Nephron (organoid): Measurements from ENCODE around the gene AANAT.

Experiments used
- H3K27ac Mint-ChIP-seq, 3 experiments: 2 replicates each; pipeline ENCODE4 v1.8.0; 2020; ENCODE audit warnings: mixed read lengths in 3 of 3, mild to moderate bottlenecking in 2 of 3, moderate library complexity in 1 of 3
- H3K27me3 Mint-ChIP-seq: 2 replicates; pipeline ENCODE4 v1.8.0; 2021; ENCODE audit warnings: low read depth, mild to moderate bottlenecking, moderate library complexity, mixed read lengths
- H3K36me3 Mint-ChIP-seq: 2 replicates; pipeline ENCODE4 v1.8.0; 2020; ENCODE audit warnings: low read depth, mixed read lengths
- H3K4me1 Mint-ChIP-seq: 2 replicates; pipeline ENCODE4 v1.8.0; 2020; ENCODE audit warnings: mixed read lengths
- H3K4me3 Mint-ChIP-seq, 3 experiments: 2 replicates each; pipeline ENCODE4 v1.8.0; 2020; ENCODE audit warnings: mild to moderate bottlenecking in 3 of 3, mixed read lengths in 3 of 3, moderate library complexity in 2 of 3
- H3K9me3 Mint-ChIP-seq: 2 replicates; pipeline ENCODE4 v1.8.0; 2020; ENCODE audit warnings: mixed read lengths
- CTCF ChIP-seq, 3 experiments: fragments of 200-600 bp; sonication (generic); IDR thresholded peaks; one replicate each; pipeline ENCODE4 v1.5.0; 2021; ENCODE audit warnings: antibody characterized with exemption in 3 of 3; ENCODE audit not compliant: unreplicated experiment in 3 of 3

Gene AANAT

DNA sequence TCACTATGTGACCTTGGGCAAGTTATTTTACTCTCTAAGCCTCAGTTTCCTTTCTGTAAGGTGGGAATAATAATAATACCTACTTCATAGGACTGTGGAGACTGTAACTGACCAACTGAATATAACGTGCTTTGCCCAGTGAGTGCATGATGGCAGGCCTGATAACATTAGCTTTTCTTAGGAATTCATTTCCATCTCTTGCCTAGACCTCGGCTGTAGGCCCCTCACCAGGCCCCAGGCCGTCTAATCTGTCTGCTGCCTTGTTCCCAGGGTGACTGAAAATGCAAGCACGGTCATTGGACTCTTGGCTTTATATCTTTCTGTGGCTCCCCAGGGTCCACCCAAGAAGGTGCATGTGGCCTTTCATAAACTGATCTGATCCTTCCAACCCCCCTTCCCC lies 7.7 kb upstream of the AANAT start:
- no peaks in the 10 kb centered on the region for H3K4me1 Mint-ChIP-seq
- TF ChIP-seq CTCF (IDR thresholded peaks at IDR 0.05; ENCODE audit: unreplicated experiment in 3 of 3), result no peak
- H3K27ac Mint-ChIP-seq, result no peak overlapping the region
- H3K36me3 Mint-ChIP-seq, result no peaks in the 10 kb centered on the region
- H3K4me3 Mint-ChIP-seq, result no peak overlapping the region
- H3K27me3 Mint-ChIP-seq, result peaks cover 14% of the 10 kb centered on the region
- H3K9me3 Mint-ChIP-seq, result no peaks in the 10 kb centered on the region

DNA sequence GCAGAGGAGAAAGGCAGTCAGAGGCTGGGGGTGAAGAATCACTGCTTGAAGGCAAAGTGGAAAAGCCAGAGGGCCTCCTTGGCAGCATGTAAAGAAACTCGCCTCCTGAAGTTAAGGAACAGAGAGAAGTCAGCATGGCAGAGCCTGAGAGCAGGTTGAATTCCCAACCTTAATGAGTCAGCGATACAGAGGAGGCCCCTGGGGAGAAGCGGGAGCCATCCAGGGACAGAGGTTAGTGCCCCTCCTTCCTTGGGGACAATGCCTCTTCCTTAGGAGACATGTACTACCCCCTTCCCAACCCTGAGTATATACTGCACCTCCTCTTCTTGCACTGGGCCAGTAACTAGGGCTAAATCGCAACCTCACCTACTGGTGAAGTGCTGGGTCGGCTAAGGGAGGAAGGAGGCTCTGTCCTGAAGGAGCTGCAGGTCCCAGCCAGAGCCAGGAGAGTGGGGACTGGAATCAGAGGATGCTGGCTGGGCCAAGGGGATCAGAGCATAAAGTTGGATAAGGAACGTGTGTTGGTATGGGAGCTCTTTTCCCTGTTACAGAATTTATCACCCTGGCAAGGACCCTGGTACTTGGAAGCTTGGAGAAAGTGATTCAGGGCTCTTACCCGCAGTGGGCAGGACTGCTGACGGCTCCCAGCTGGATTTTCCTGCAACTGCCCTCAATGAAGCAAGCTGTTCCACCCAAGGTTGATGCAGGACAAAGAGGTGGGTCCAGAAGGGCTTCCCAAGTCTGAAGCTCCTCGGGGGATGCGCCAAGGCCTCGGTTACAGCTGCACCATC lies 5.4 kb upstream of the AANAT start:
- TF ChIP-seq CTCF (IDR thresholded peaks at IDR 0.05; ENCODE audit: unreplicated experiment in 3 of 3), result no peak
- no peak overlapping the region for H3K4me3 Mint-ChIP-seq
- no peak overlapping the region for H3K27ac Mint-ChIP-seq
- peaks cover 5% of the 10 kb centered on the region for H3K4me1 Mint-ChIP-seq
- H3K36me3 Mint-ChIP-seq, result no peaks in the 10 kb centered on the region
- H3K27me3 Mint-ChIP-seq, result peaks cover 20% of the 10 kb centered on the region
- no peaks in the 10 kb centered on the region for H3K9me3 Mint-ChIP-seq

DNA sequence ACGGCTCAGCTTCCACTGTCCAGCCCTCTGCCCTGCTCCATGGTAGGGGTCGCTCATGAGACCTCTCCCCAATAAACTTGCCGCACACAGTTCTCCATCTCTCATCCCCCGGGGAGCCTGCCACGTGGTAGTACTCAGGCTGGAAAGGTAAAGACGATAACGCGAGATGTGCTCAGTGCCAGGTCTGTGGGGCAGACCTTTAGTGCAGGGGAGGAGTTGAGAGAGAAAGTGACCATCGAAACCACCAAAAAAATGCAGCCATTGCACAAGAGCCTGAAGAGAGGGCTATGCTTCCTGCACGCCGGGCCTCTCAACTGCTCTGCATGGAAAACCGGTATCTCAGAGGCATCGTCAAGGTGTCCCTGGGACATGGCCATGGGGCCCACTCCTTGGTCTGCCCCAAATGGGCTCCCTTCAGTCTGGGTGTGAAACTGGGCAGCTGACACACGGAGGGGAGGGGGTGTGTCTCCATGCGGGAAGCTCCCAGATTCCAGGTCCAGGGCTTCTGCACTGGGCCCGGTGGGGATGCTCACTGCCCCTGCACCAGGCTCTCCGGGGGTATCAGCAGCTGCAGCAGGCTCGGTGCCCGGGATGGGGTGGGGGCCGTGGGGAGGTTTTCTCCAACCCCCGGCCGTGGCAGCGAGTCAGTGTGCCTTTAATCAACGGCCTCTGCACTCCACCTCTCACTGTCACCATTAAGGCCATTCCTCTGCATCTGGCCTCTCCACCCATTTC lies 4.7 kb upstream of the AANAT start:
- TF ChIP-seq CTCF (IDR thresholded peaks at IDR 0.05; ENCODE audit: unreplicated experiment in 3 of 3), result no peak
- no peak overlapping the region for H3K4me3 Mint-ChIP-seq
- H3K4me1 Mint-ChIP-seq, result peaks cover 5% of the 10 kb centered on the region
- H3K27me3 Mint-ChIP-seq, result peaks cover 21% of the 10 kb centered on the region
- H3K36me3 Mint-ChIP-seq, result no peaks in the 10 kb centered on the region
- H3K9me3 Mint-ChIP-seq, result no peaks in the 10 kb centered on the region
- H3K27ac Mint-ChIP-seq, result no peak overlapping the region

DNA sequence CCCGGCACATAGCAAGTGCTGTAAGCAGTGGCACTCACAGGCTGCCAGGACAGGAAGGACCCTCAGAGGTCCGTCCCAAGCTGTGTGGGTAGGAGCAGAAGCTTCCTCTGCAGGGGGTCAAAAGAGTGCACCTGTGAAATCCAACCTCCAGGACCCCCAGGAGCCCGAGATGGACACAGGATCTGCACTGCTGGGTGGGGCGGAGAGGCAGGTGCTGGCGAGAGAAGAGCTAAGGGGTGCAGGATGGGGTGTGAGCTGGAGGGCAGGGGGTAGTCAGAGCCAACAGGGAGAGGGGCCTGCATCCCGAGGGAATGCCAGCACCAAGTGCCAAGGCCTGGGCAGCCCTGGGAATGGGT lies 650 bp upstream of the AANAT start:
- Mint-ChIP-seq H3K4me3 (no peak overlapping the region), H3K4me1 (peaks cover 5% of the 10 kb centered on the region), H3K36me3 (no peaks in the 10 kb centered on the region), H3K9me3 (no peaks in the 10 kb centered on the region), H3K27ac (no peak overlapping the region), H3K27me3 (peaks cover 29% of the 10 kb centered on the region)
- no peak for TF ChIP-seq CTCF (IDR thresholded peaks at IDR 0.05; ENCODE audit: unreplicated experiment in 3 of 3)

DNA sequence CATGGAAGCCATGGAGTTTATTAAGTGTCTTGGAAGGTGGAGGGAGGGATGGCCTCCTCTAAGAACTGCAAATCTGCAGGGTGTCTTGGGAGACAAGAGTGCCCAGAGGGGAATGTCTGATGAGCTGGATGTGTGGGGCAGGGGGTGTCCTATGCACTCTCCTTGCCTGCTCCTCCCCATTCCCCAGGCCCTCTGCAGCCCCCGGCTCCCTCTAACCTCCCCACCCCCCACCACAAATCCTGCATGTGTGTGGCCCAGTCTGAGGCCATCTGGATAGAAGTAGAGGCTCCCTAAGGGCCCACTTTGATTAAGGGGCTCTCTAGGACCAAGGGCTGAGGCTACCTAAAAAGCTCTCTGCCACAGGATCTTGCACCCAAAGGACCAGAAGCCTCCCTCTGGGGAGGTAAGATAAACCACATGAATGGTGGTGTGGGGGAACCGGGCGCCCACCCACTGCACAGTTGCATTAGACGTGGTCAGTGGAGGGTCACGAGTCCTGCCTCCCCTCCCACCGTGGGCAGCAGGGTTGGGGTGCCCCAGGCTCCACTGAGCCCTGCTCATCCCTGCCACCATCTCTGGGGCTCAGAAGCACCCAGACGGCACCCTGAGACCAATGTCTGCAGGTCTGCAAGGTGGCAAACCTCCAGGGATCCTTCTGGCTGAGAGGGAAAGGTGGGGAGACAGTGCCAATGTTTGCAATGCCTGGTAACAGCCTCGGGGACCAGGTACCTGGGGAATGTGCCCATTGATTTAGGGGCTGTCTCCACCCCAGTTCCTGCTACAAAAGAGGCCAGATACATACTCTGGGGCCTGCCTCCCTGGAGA lies 618 bp downstream of the AANAT start:
- peaks cover 24% of the 10 kb centered on the region for H3K27me3 Mint-ChIP-seq
- no peak overlapping the region for H3K4me3 Mint-ChIP-seq

More for the DNA sequence above, 618 bp downstream of the AANAT start:
- Mint-ChIP-seq H3K4me1 (peaks cover 5% of the 10 kb centered on the region), H3K36me3 (no peaks in the 10 kb centered on the region), H3K9me3 (no peaks in the 10 kb centered on the region), H3K27ac (no peak overlapping the region)
- no peak for TF ChIP-seq CTCF (IDR thresholded peaks at IDR 0.05; ENCODE audit: unreplicated experiment in 3 of 3)
